Measurements from ENCODE around the gene PIAS4. TPM values are rescaled to one million over a fixed set of nuclear protein-coding genes. Genes with fewer than 3 reads are reported as not detected.

The PIAS4 gene
- total and polyA plus RNA-seq, 8 donors: 20.9 to 29.9 (median 24.2) TPM

DNA sequence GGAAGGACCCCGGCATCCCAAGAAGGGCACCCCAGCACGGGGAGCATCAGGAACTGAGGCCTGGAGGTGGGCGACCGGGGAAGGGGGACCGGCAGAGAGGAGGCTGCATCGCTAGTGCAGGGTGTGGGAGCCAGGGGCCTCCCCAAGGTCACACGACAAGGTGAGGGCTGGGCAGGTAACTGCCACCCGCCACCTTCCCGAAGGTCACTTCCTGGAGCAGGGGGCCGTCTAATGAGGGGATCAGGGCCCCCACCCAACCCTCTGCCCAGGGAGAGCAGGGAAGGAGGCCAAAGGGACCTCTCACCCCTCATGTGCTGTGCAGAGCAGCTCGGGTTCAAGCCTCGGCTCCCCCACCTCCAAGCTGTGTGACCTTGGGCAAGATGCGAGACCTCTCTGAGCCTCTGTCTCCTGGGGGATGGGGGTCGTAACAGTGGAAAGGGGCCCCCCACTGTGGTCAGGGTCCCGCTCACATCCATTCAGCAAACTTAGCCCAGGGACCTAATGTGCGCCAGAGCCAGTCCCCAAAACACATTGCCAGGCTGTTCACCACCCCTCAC, 53.2 kb downstream of the PIAS4 start:
- Histone ChIP-seq H3K4me1 (peaks cover 58 to 85% of the 10 kb centered on the region in 2 donors), H3K27ac (peak overlapping the region; percentile 90 to 94), H3K27me3 (no peaks in the 10 kb centered on the region), H3K36me3 (peaks cover 0 to 13% of the 10 kb centered on the region in 2 donors), H3K4me3 (peak overlapping the region; percentile 14 to 93), H3K9me3 (no peaks in the 10 kb centered on the region)
- TF ChIP-seq CTCF (IDR thresholded peaks at IDR 0.05): no peak
- ATAC-seq: no peak
- DNase-seq: no peak
- intact Hi-C loops (cut with DNase I): no loop called here

GRCh38 chr19:4061178-4061682, 53.7 kb downstream of the PIAS4 start:
- Histone ChIP-seq H3K4me1 (peaks cover 58 to 80% of the 10 kb centered on the region in 2 donors), H3K4me3 (peak overlapping the region; percentile 14 to 93), H3K27ac (peak overlapping the region; percentile 90 to 94), H3K27me3 (no peaks in the 10 kb centered on the region), H3K36me3 (peaks cover 0 to 13% of the 10 kb centered on the region in 2 donors), H3K9me3 (no peaks in the 10 kb centered on the region)
- DNase-seq (peak in 2 of 4 donors; percentile 87 to 95), ATAC-seq (peak; percentile 48)
- no peak for TF ChIP-seq CTCF (IDR thresholded peaks at IDR 0.05)
- intact Hi-C loops (cut with DNase I): no loop called here

DNA sequence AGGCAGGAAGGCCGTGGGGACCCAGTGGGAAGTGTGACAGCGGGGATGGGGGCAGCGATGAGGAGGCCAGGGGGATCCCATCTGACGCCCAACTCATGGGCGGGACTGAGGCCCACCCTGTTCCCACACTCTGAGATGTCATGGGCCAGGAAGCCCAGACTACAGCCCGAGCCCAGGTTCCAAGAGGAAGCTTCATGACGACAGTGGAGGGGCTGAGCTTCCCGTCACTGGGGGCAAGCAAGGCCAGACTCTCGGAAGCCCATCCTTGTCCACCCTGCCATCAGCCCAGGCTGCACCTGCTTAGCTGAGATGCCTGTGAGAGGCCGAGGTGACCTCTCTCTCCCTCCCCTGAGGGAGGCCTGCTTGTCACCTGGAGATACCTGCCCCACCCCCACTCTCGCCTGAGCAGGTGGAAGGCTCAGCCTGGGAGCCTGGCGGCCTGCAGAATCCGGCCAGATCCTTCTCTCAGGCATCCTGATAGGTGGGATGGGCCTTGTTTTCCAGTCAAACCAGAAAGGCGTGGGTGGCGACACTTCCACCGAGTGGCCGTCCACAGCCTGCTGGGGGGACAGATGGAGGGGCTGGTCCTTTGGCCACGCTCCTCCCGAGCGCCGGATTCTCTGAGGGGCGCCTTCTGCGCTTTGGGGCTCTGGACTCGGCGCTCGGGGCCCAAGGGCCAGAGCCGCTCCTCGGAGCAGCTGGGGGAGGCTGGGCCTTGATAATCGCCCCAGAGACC, 54.3 kb downstream of the PIAS4 start:
- no peak for TF ChIP-seq CTCF (IDR thresholded peaks at IDR 0.05)
- DNase-seq: peak in 2 of 4 donors; percentile 81 to 83

DNA sequence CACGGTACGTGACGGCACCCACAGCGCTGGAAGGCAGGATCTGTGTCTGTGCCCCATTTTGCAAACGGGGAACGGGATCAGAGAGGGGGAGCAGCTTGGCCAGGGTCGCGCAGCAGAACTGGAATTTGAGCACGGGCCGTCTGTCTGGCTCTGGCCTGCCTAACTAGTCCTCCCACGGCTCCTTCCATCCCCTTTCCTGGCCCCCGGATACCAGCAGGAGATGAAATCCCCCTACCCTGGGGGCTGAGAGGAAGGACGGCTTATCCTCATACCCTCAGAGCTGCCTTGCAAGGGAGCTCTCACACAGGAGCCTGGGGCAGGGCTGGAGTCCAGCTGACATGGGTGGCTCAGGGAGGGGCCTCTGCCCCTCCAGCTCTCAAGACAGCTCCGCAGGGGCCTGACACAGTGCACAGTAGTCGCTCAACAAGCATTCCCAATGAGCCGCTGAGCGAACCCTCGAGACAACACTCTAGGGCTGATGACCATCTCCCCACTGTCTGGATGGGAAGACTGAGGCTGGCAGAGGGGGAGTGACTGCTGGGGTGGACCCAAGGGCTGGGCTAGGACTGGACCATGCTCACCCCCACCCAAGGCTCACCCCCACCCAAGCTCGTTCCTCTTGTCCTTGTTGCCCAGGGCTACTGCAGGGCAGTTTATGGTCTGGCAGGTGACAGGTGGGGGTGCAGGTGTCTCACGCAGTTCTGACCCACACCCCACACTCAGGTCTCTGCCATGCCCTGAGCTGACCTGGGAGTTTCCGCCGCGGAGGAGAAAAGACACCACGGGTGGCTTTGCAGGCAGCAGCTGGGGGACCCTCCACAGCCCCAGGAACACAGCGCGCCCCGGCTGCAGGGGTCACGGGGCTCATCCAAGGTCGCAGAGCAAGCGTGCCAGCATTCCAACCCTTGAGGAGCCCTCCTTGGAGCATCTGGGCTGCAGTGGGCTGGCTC, 55.2 kb downstream of the PIAS4 start:
- H3K4me1 ChIP-seq: peaks cover 58 to 71% of the 10 kb centered on the region in 2 donors
- ATAC-seq (no peak), DNase-seq (peak in 1 of 4 donors; percentile 72)
- peaks cover 0 to 13% of the 10 kb centered on the region in 2 donors for H3K36me3 ChIP-seq
- H3K9me3 ChIP-seq: no peaks in the 10 kb centered on the region
- no peaks in the 10 kb centered on the region for H3K27me3 ChIP-seq
- H3K4me3 ChIP-seq: peak overlapping the region in 1 of 2 donors; percentile 93
- intact Hi-C loops (cut with DNase I): no loop called here
- peak overlapping the region; percentile 90 to 94 for H3K27ac ChIP-seq
- TF ChIP-seq CTCF (IDR thresholded peaks at IDR 0.05): no peak

More for the DNA sequence above, 54.3 kb downstream of the PIAS4 start:
- H3K36me3 ChIP-seq: peaks cover 0 to 13% of the 10 kb centered on the region in 2 donors
- no peaks in the 10 kb centered on the region for H3K27me3 ChIP-seq
- peaks cover 58 to 74% of the 10 kb centered on the region in 2 donors for H3K4me1 ChIP-seq
- H3K27ac ChIP-seq: peak overlapping the region; percentile 90 to 94
- peak; percentile 20 for ATAC-seq
- no peaks in the 10 kb centered on the region for H3K9me3 ChIP-seq
- H3K4me3 ChIP-seq: peak overlapping the region; percentile 14 to 93
- intact Hi-C loops (cut with DNase I): no loop called here
